ENCODE measurements around the gene ZSCAN9. TPM values are rescaled to one million over a fixed set of nuclear protein-coding genes. Genes with fewer than 3 reads are reported as not detected.

The ZSCAN9 gene
- total RNA-seq, 1 donor from 2014 or later: 12.1 TPM

DNA sequence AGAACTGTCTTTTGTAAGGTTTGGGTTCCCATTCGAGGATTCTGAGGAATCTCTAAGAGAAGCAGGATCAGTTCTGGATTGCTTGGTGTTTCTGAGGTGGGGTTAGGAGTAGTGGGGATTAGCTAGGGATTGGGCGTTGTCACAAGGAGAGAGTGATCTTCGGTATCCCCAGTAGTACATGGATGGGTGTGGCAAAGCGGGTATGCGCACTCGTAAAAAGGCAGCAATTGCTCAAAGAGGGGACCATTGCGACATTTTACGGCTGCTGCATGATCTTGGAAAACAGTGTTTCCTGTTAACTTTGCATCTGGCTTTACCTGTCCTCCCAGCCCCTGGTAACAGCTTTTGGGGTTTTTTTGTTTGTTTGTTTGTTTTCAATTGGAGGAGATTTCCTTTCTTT, 9.7 kb upstream of the ZSCAN9 start:
- DNase-seq (ENCODE audit: low read depth): no peak
- Histone ChIP-seq H3K27me3 (ENCODE audit: control insufficient read depth, insufficient read depth, low read length) (peaks cover 2% of the 10 kb centered on the region), H3K36me3 (ENCODE audit: control insufficient read depth, insufficient read depth, low read length) (no peaks in the 10 kb centered on the region), H3K4me3 (ENCODE audit: low read depth, low read length) (no peak overlapping the region)
- TF ChIP-seq, protein P1, sequence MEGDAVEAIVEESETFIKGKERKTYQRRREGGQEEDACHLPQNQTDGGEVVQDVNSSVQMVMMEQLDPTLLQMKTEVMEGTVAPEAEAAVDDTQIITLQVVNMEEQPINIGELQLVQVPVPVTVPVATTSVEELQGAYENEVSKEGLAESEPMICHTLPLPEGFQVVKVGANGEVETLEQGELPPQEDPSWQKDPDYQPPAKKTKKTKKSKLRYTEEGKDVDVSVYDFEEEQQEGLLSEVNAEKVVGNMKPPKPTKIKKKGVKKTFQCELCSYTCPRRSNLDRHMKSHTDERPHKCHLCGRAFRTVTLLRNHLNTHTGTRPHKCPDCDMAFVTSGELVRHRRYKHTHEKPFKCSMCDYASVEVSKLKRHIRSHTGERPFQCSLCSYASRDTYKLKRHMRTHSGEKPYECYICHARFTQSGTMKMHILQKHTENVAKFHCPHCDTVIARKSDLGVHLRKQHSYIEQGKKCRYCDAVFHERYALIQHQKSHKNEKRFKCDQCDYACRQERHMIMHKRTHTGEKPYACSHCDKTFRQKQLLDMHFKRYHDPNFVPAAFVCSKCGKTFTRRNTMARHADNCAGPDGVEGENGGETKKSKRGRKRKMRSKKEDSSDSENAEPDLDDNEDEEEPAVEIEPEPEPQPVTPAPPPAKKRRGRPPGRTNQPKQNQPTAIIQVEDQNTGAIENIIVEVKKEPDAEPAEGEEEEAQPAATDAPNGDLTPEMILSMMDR (IDR thresholded peaks at IDR 0.05; ENCODE audit: insufficient read depth, low read length, severe bottlenecking): no peak
- no peak for FAIRE-seq

DNA sequence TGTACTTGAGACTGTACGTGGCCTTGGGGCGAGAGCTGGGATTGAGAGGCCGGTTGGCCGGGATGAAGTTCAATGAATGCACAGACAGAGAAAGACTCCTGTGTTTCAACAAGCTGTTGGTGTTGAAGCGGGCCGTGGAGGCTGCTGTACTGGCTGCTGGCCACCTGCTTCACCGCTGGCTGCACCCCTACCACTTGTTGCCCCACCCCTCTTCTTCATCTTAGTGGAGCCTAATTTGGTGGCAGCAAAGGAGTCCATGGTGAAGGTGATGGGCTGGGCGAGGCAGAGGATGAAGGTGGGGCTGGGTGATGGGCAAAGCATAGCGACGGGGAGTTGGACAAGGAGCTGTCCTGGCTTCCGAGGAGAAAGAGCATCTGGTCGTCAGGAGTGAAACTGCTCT, 7.2 kb upstream of the ZSCAN9 start:
- Histone ChIP-seq H3K27me3 (ENCODE audit: control insufficient read depth, insufficient read depth, low read length) (peaks cover 2% of the 10 kb centered on the region), H3K36me3 (ENCODE audit: control insufficient read depth, insufficient read depth, low read length) (no peaks in the 10 kb centered on the region), H3K4me3 (ENCODE audit: low read depth, low read length) (no peak overlapping the region)
- no peak for DNase-seq (ENCODE audit: low read depth)
- no peak for FAIRE-seq
- TF ChIP-seq, protein P1 (IDR thresholded peaks at IDR 0.05; ENCODE audit: insufficient read depth, low read length, severe bottlenecking): no peak

DNA sequence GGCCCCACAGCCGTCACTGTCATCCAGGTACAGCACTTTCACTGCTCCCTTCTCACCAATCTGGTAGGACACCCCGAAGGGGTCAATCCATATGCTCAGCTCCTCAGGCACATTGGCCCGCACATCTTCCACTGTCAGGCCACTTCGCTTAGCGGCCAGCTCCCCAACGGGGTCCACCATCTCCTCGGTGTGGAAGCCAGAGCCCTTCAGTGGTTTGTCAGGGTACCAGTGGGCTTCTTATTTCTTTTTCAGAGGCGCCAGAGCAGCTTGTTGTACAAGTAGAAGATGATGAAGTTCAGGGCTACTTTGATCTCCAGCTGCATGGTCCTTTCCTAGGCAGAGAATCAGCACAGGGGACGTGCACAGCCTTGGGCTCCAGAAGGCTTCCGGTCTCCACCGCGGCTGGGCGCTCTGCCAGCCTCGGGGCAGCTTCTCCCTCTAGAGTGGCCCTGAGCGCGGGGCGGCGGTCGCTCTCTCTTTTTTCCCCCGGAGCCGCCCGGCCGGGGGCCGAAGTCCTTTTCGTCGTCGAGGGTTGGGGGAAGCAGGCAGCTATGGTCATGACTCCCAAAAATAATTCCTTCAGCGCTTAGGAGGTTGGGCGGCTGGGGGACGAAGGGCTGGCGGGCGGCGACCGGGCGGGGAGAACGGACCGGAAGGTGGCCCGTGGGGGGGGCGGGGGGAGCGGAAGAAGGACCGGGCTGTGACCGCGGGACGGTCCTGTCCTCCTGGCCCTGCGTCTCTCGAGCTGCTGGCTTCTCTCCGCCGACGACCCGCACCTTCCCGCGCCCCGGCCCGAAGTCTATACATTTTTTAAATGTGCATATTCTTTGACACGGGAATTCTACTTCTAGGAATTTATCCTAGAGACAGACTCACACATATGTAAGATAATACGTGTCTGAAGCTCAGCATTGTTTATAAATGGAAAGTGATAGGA, 6.5 kb upstream of the ZSCAN9 start:
- Histone ChIP-seq H3K36me3 (ENCODE audit: control insufficient read depth, insufficient read depth, low read length) (no peaks in the 10 kb centered on the region), H3K27me3 (ENCODE audit: control insufficient read depth, insufficient read depth, low read length) (peaks cover 2% of the 10 kb centered on the region), H3K4me3 (ENCODE audit: low read depth, low read length) (peak overlapping the region; percentile 57)
- no peak for FAIRE-seq
- DNase-seq (ENCODE audit: low read depth): no peak
- TF ChIP-seq, protein P1 (IDR thresholded peaks at IDR 0.05; ENCODE audit: insufficient read depth, low read length, severe bottlenecking): no peak

DNA sequence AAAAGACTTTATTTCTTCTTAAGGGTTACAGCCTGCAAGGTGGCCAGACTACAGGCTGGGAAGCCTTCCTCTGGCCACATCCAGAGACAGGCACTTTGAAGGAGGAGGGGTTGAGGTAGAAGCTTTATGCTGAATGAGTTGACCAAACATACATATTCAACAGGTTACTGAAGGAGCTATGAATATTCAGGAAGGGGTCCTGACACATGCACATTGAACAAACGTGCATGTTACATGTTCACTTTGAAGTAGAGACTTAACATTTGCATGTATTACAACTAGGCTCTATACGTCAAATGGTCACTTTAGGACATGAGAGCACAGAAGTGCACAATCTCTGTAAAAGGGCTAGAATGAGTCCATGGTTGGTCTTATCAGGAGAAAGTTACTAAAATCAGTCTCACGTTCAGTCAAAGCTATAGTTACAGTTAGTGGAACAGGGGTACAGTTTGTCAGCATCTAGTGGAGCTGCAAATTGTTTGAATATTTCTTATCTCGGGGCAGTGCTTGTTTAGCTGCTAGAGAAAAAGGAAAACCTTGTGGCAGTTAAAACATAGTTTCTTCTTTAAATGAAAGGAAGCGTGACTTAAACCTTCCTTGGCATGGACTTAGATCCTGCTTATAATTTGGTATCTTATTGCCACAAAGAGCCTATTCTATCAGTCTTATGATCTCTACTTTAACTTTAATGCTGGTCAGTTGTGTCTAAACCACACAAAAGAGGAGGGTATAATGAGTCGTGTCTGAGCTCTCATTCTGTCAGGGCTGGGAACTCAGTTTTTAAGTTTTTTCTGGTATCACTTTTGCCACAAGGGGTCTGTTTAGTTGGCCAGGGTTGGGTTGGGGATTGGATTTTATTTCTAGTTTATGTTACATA, 4.6 kb upstream of the ZSCAN9 start:
- TF ChIP-seq, protein P1 (IDR thresholded peaks at IDR 0.05; ENCODE audit: insufficient read depth, low read length, severe bottlenecking): no peak
- H3K36me3 ChIP-seq (ENCODE audit: control insufficient read depth, insufficient read depth, low read length): no peaks in the 10 kb centered on the region
- no peak overlapping the region for H3K4me3 ChIP-seq (ENCODE audit: low read depth, low read length)
- H3K27me3 ChIP-seq (ENCODE audit: control insufficient read depth, insufficient read depth, low read length): peaks cover 2% of the 10 kb centered on the region
- DNase-seq (ENCODE audit: low read depth) (no peak), FAIRE-seq (no peak)

DNA sequence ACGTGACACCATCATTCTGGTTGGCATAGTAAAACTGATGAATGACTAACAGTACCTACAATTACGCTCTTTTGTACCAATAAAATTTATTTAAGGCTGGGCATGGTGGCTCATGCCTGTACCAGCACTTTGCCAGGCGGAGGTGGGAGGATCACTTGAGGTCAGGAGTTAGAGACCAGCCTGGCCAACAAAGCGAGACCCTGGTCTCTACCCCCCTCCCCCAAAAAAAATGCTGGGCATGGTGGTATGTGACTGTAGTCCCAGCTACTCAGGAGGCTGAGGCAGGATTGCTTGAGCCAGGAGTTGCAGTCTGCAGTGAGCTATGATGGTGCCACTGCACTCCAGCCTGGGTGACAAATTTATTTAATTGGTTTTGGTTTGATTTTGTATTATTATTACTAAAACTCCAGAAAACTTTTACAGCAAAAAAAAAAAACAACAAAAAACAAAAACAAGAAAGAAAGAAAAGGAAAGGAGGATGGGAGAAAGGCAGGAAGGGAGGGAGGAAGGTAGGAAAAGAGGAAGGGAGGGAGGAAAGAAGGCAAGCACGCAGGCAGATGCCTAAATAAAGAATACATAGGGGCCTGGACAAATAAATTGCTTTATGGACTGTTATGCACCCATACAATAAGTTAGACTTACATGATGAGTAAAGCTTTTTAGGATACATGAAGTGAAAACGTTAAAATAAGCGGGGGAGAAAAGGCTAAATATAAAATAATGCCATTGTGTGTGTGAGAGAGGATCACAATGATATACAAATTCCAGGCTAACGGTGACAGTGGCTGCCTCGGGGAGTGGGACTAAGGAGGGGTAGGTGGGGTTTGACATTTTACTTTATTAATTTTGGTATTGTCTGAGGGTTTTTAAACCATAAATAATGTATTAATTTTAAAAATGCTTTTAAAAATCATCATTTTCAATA, 682 bp upstream of the ZSCAN9 start:
- peaks cover 7% of the 10 kb centered on the region for H3K36me3 ChIP-seq (ENCODE audit: control insufficient read depth, insufficient read depth, low read length)
- peaks cover 2% of the 10 kb centered on the region for H3K27me3 ChIP-seq (ENCODE audit: control insufficient read depth, insufficient read depth, low read length)
- FAIRE-seq (no peak), DNase-seq (ENCODE audit: low read depth) (no peak)
- TF ChIP-seq, protein P1 (IDR thresholded peaks at IDR 0.05; ENCODE audit: insufficient read depth, low read length, severe bottlenecking): no peak
- H3K4me3 ChIP-seq (ENCODE audit: low read depth, low read length): peak overlapping the region; percentile 62
